ENCODE data around the gene FOXI3. TPM values are rescaled to one million over a fixed set of nuclear protein-coding genes. Genes with fewer than 3 reads are reported as not detected.

The FOXI3 gene
- not detected for total RNA-seq
- polyA plus RNA-seq: not detected
- long read RNA-seq, donor 1: 0 reads
- long read RNA-seq, donor 2: 0 reads

- DNase-seq (no peak), ATAC-seq (ENCODE audit: low FRiP score) (no peak)
- H3K36me3 ChIP-seq (ENCODE audit: control insufficient read depth in 1 of 2, insufficient read depth in 2 of 2, low read length in 1 of 2): no peaks in the 10 kb centered on the region
- no peaks in the 10 kb centered on the region for H3K27me3 ChIP-seq (ENCODE audit: control insufficient read depth in 1 of 2, insufficient read depth in 2 of 2, low read length in 1 of 2)
- intact Hi-C loops (cut with DNase I): no loop called here
- H3K27ac ChIP-seq (ENCODE audit: low read depth in 1 of 2, low read length in 2 of 2): no peak within 1 kb of the TSS
- H3K4me1 ChIP-seq (ENCODE audit: control insufficient read depth in 1 of 2, insufficient read depth in 2 of 2, low read length in 2 of 2): no peaks in the 10 kb centered on the region
- WGBS, 2 donors: 1 to 2% methylated on average over 32 to 48 of the region's 48 CpGs
- H3K9me3 ChIP-seq (ENCODE audit: control insufficient read depth, low read length): no peaks in the 10 kb centered on the region
- peak within 1 kb of the TSS; percentile 41 to 81 for H3K4me3 ChIP-seq (ENCODE audit: low read length in 2 of 2)
Measured at GRCh38 chr2:88452565-88452905, at the start of gene FOXI3. Gene FOXI3, minus strand, starts transcription at chr2:88452693. Its CDS starts 158 bp downstream, at chr2:88452535.

- ATAC-seq (ENCODE audit: low FRiP score) (no peak), DNase-seq (no peak)
- no peak overlapping the region for H3K4me3 ChIP-seq (ENCODE audit: low read length in 2 of 2)
- no peaks in the 10 kb centered on the region for H3K4me1 ChIP-seq (ENCODE audit: control insufficient read depth in 1 of 2, insufficient read depth in 2 of 2, low read length in 2 of 2)
- no peak overlapping the region for H3K27ac ChIP-seq (ENCODE audit: low read depth in 1 of 2, low read length in 2 of 2)
- H3K36me3 ChIP-seq (ENCODE audit: control insufficient read depth in 1 of 2, insufficient read depth in 2 of 2, low read length in 1 of 2): no peaks in the 10 kb centered on the region
- peaks cover 2% of the 10 kb centered on the region for H3K9me3 ChIP-seq (ENCODE audit: control insufficient read depth, low read length)
- no peaks in the 10 kb centered on the region for H3K27me3 ChIP-seq (ENCODE audit: control insufficient read depth in 1 of 2, insufficient read depth in 2 of 2, low read length in 1 of 2)
- intact Hi-C loops (cut with DNase I): no loop called here
- 77 to 85% methylated on average over 2 of the region's 2 CpGs for WGBS, 2 donors
Measured at GRCh38 chr2:88500691-88501090, 48.2 kb upstream of the FOXI3 start.

GRCh38 chr2:88499204-88499603 is 46.7 kb upstream of the FOXI3 start:
- Histone ChIP-seq H3K4me1 (ENCODE audit: control insufficient read depth in 1 of 2, insufficient read depth in 2 of 2, low read length in 2 of 2) (no peaks in the 10 kb centered on the region), H3K9me3 (ENCODE audit: control insufficient read depth, low read length) (peaks cover 2% of the 10 kb centered on the region), H3K27me3 (ENCODE audit: control insufficient read depth in 1 of 2, insufficient read depth in 2 of 2, low read length in 1 of 2) (no peaks in the 10 kb centered on the region), H3K4me3 (ENCODE audit: low read length in 2 of 2) (no peak overlapping the region), H3K27ac (ENCODE audit: low read depth in 1 of 2, low read length in 2 of 2) (no peak overlapping the region), H3K36me3 (ENCODE audit: control insufficient read depth in 1 of 2, insufficient read depth in 2 of 2, low read length in 1 of 2) (no peaks in the 10 kb centered on the region)
- intact Hi-C loops (cut with DNase I): no loop called here
- no peak for DNase-seq
- 33 to 47% methylated on average over 1 of the region's 1 CpG for WGBS, 2 donors
- ATAC-seq (ENCODE audit: low FRiP score): no peak

- no peak for DNase-seq
- WGBS, 2 donors: 47 to 62% methylated on average over 4 of the region's 4 CpGs
- ATAC-seq (ENCODE audit: low FRiP score): no peak
Measured at GRCh38 chr2:88493481-88493880, 41.0 kb upstream of the FOXI3 start.

GRCh38 chr2:88492002-88492401 is 39.5 kb upstream of the FOXI3 start:
- DNase-seq: no peak
- Histone ChIP-seq H3K27me3 (ENCODE audit: control insufficient read depth in 1 of 2, insufficient read depth in 2 of 2, low read length in 1 of 2) (no peaks in the 10 kb centered on the region), H3K27ac (ENCODE audit: low read depth in 1 of 2, low read length in 2 of 2) (no peak overlapping the region), H3K9me3 (ENCODE audit: control insufficient read depth, low read length) (no peaks in the 10 kb centered on the region), H3K4me1 (ENCODE audit: control insufficient read depth in 1 of 2, insufficient read depth in 2 of 2, low read length in 2 of 2) (no peaks in the 10 kb centered on the region), H3K4me3 (ENCODE audit: low read length in 2 of 2) (no peak overlapping the region), H3K36me3 (ENCODE audit: control insufficient read depth in 1 of 2, insufficient read depth in 2 of 2, low read length in 1 of 2) (no peaks in the 10 kb centered on the region)
- ATAC-seq (ENCODE audit: low FRiP score): no peak
- WGBS, 2 donors: 64 to 71% methylated on average over 4 of the region's 4 CpGs
- intact Hi-C loops (cut with DNase I): no loop called here

More at GRCh38 chr2:88493481-88493880, 41.0 kb upstream of the FOXI3 start:
- Histone ChIP-seq H3K4me1 (ENCODE audit: control insufficient read depth in 1 of 2, insufficient read depth in 2 of 2, low read length in 2 of 2) (no peaks in the 10 kb centered on the region), H3K27ac (ENCODE audit: low read depth in 1 of 2, low read length in 2 of 2) (no peak overlapping the region), H3K36me3 (ENCODE audit: control insufficient read depth in 1 of 2, insufficient read depth in 2 of 2, low read length in 1 of 2) (no peaks in the 10 kb centered on the region), H3K9me3 (ENCODE audit: control insufficient read depth, low read length) (no peaks in the 10 kb centered on the region), H3K27me3 (ENCODE audit: control insufficient read depth in 1 of 2, insufficient read depth in 2 of 2, low read length in 1 of 2) (no peaks in the 10 kb centered on the region), H3K4me3 (ENCODE audit: low read length in 2 of 2) (no peak overlapping the region)
- intact Hi-C loops (cut with DNase I): no loop called here

GRCh38 chr2:88489181-88489580 is 36.7 kb upstream of the FOXI3 start:
- Histone ChIP-seq H3K4me3 (ENCODE audit: low read length in 2 of 2) (no peak overlapping the region), H3K27ac (ENCODE audit: low read depth in 1 of 2, low read length in 2 of 2) (no peak overlapping the region), H3K4me1 (ENCODE audit: control insufficient read depth in 1 of 2, insufficient read depth in 2 of 2, low read length in 2 of 2) (no peaks in the 10 kb centered on the region), H3K9me3 (ENCODE audit: control insufficient read depth, low read length) (no peaks in the 10 kb centered on the region), H3K36me3 (ENCODE audit: control insufficient read depth in 1 of 2, insufficient read depth in 2 of 2, low read length in 1 of 2) (no peaks in the 10 kb centered on the region), H3K27me3 (ENCODE audit: control insufficient read depth in 1 of 2, insufficient read depth in 2 of 2, low read length in 1 of 2) (no peaks in the 10 kb centered on the region)
- DNase-seq: no peak
- 82 to 83% methylated on average over 2 of the region's 2 CpGs for WGBS, 2 donors
- intact Hi-C loops (cut with DNase I): no loop called here
- ATAC-seq (ENCODE audit: low FRiP score): no peak

GRCh38 chr2:88483200-88483599 is 30.7 kb upstream of the FOXI3 start:
- Histone ChIP-seq H3K4me3 (ENCODE audit: low read length in 2 of 2) (no peak overlapping the region), H3K36me3 (ENCODE audit: control insufficient read depth in 1 of 2, insufficient read depth in 2 of 2, low read length in 1 of 2) (no peaks in the 10 kb centered on the region), H3K27ac (ENCODE audit: low read depth in 1 of 2, low read length in 2 of 2) (no peak overlapping the region), H3K4me1 (ENCODE audit: control insufficient read depth in 1 of 2, insufficient read depth in 2 of 2, low read length in 2 of 2) (no peaks in the 10 kb centered on the region), H3K27me3 (ENCODE audit: control insufficient read depth in 1 of 2, insufficient read depth in 2 of 2, low read length in 1 of 2) (peaks cover 0 to 1% of the 10 kb centered on the region in 2 donors), H3K9me3 (ENCODE audit: control insufficient read depth, low read length) (no peaks in the 10 kb centered on the region)
- WGBS, 2 donors: 64 to 68% methylated on average over 3 of the region's 3 CpGs
- DNase-seq: no peak
- no peak for ATAC-seq (ENCODE audit: low FRiP score)
- intact Hi-C loops (cut with DNase I): no loop called here

GRCh38 chr2:88481691-88482336 is 29.3 kb upstream of the FOXI3 start:
- intact Hi-C loops (cut with DNase I): no loop called here
- WGBS, 2 donors: 23 to 28% methylated on average over 8 of the region's 8 CpGs
- no peaks in the 10 kb centered on the region for H3K9me3 ChIP-seq (ENCODE audit: control insufficient read depth, low read length)
- H3K27me3 ChIP-seq (ENCODE audit: control insufficient read depth in 1 of 2, insufficient read depth in 2 of 2, low read length in 1 of 2): peaks cover 0 to 1% of the 10 kb centered on the region in 2 donors
- H3K27ac ChIP-seq (ENCODE audit: low read depth in 1 of 2, low read length in 2 of 2): no peak overlapping the region
- no peaks in the 10 kb centered on the region for H3K36me3 ChIP-seq (ENCODE audit: control insufficient read depth in 1 of 2, insufficient read depth in 2 of 2, low read length in 1 of 2)
- H3K4me3 ChIP-seq (ENCODE audit: low read length in 2 of 2): no peak overlapping the region
- no peaks in the 10 kb centered on the region for H3K4me1 ChIP-seq (ENCODE audit: control insufficient read depth in 1 of 2, insufficient read depth in 2 of 2, low read length in 2 of 2)
- ATAC-seq (ENCODE audit: low FRiP score) (no peak), DNase-seq (no peak)

- H3K4me1 ChIP-seq (ENCODE audit: control insufficient read depth in 1 of 2, insufficient read depth in 2 of 2, low read length in 2 of 2): no peaks in the 10 kb centered on the region
- DNase-seq (no peak), ATAC-seq (ENCODE audit: low FRiP score) (no peak)
- H3K4me3 ChIP-seq (ENCODE audit: low read length in 2 of 2): no peak overlapping the region
- H3K27ac ChIP-seq (ENCODE audit: low read depth in 1 of 2, low read length in 2 of 2): no peak overlapping the region
- H3K9me3 ChIP-seq (ENCODE audit: control insufficient read depth, low read length): peaks cover 3% of the 10 kb centered on the region
- H3K27me3 ChIP-seq (ENCODE audit: control insufficient read depth in 1 of 2, insufficient read depth in 2 of 2, low read length in 1 of 2): no peaks in the 10 kb centered on the region
- 95% methylated on average over 7 of the region's 7 CpGs for WGBS, 2 donors
- H3K36me3 ChIP-seq (ENCODE audit: control insufficient read depth in 1 of 2, insufficient read depth in 2 of 2, low read length in 1 of 2): no peaks in the 10 kb centered on the region
- intact Hi-C loops (cut with DNase I): no loop called here
Measured at GRCh38 chr2:88472811-88473210, 20.3 kb upstream of the FOXI3 start.

Data from aorta (tissue), 5 donors.